ENCODE measurements around the gene PSMA1.

DNA sequence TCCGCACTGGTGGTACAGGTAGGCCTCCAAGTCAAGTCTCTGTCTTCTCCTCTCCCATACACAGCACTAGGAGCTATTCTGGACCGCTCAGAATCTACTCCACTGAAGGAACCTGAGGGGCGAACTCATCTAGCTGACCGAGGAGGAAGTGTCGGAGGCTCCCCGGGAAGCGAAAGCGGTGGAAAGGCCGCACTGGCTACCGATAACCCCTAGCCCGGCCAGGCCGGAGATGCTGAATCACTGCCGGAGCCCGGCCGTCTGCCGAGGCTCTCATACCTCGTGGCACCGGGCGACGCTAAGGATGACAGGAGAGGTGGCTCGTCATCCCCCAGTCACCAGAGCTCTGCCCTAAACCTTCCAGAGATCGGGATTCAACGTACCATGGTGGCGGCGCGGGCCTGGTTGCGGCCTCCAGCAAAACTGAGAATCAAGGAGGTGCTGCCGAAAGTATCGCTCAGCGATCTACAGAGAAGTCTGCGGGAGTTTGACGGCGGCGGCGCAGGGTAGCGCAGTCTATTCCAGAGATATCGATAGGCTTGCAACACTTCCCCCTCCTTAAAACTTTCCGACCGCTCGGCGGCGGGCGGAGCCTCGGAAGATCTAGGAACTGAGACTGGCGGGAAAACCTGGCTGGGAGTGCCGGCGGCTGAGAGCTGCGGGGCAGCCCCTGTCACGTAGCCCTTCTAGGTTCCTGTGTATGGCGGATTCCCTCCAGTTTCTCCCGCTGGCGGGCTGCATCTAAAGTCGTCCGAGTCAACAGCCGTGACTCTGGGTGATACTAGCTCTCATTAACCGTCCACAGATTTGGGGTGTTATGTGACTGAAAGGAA lies at the start of gene PSMA1:
- TF ChIP-seq CTCF (IDR thresholded peaks at IDR 0.05) (peak; percentile 36 to 89 (median 60)), POLR2AphosphoS5 (IDR thresholded peaks at IDR 0.05) (peak; percentile 96), POLR2A (IDR thresholded peaks at IDR 0.05) (peak; percentile 82)
